Uterus (tissue), 4 donors: ENCODE data around the gene LMNA. TPM values are rescaled to one million over a fixed set of nuclear protein-coding genes. Genes with fewer than 3 reads are reported as not detected.
A peak's percentile ranks its signal among the peaks of the same experiment; 100 is the strongest.

Experiments
- DNase-seq, 2 donors: peaks; one replicate each; pipeline ENCODE4 v3.0.0-alpha.2; 2019 to 2020
- H3K27ac ChIP-seq, 2 donors: fragments of 200-600 bp; sonication (generic); 1 replicate in 1 of 2; 2 replicates in 1 of 2; pipeline ENCODE4 v1.5.1; 2016 to 2018
- H3K27me3 ChIP-seq, 2 donors: fragments of 200-600 bp; sonication (generic); one replicate each; pipeline ENCODE4 v1.5.1; 2018 to 2019; ENCODE audit warnings: control low read depth in 1 of 2
- H3K36me3 ChIP-seq, 2 donors: fragments of 200-600 bp; sonication (generic); one replicate each; pipeline ENCODE4 v1.5.1; 2019; ENCODE audit warnings: control low read depth in 1 of 2
- H3K4me1 ChIP-seq, 2 donors: fragments of 200-600 bp; sonication (generic); one replicate each; pipeline ENCODE4 v1.5.1; 2018 to 2019; ENCODE audit warnings: control low read depth in 1 of 2
- H3K4me3 ChIP-seq, 2 donors: fragments of 200-600 bp; sonication (generic); 1 replicate in 1 of 2; 2 replicates in 1 of 2; pipeline ENCODE4 v1.5.1; 2018 to 2019; ENCODE audit warnings: mild to moderate bottlenecking in 1 of 2
- H3K9me3 ChIP-seq, 2 donors: fragments of 200-600 bp; sonication (generic); one replicate each; pipeline ENCODE4 v1.5.1; 2019; ENCODE audit warnings: control low read depth in 1 of 2
- CTCF ChIP-seq, 4 experiments: fragments of 200-600 bp in 2 of 4; fragments of 450-650 bp in 2 of 4; sonication (generic) in 2 of 4; IDR thresholded peaks; one replicate each; pipeline ENCODE4 v1.5.1; 2016 to 2019; ENCODE audit warnings: antibody characterized with exemption in 4 of 4, mild to moderate bottlenecking in 2 of 4, moderate library complexity in 1 of 4
- POLR2A ChIP-seq, 2 donors: fragments of 450-650 bp; IDR thresholded peaks; one replicate each; pipeline ENCODE4 v1.6.1; 2016; ENCODE audit warnings: antibody characterized with exemption in 2 of 2, mild to moderate bottlenecking in 1 of 2, moderate library complexity in 1 of 2
- intact Hi-C: fragments of 100-400 bp; cut with DNase I; formaldehyde crosslinking; loops from one replicate; pipeline ENCODE4 v1.15.1; 2023; ENCODE audit warnings: low total_unique reads
- total RNA-seq, 4 donors: library from RNA; depleted of rRNA in 3 of 4; stranded (reverse); fragments of >200 nt in 3 of 4; gene quantifications; one replicate each; pipeline versions ENCODE4 v1.1.0 to v1.2.4, GENCODE V29; 2014 to 2023
- donor health status: DM: yes; HTN: yes; CAD: no.

Gene LMNA
- total RNA-seq, 4 donors from 2014 or later = 245 to 533 (median 373) TPM

GRCh38 chr1:156100205-156100995 lies 14.1 kb upstream of the LMNA start:
- intact Hi-C loops = no loop called here
- peak overlapping the region in 1 of 2 donors; percentile 30 for H3K27ac ChIP-seq
- H3K4me1 ChIP-seq = peaks cover 21 to 35% of the 10 kb centered on the region in 2 donors
- no peaks in the 10 kb centered on the region for H3K9me3 ChIP-seq
- no peaks in the 10 kb centered on the region for H3K36me3 ChIP-seq
- DNase-seq = no peak
- no peaks in the 10 kb centered on the region for H3K27me3 ChIP-seq
- H3K4me3 ChIP-seq = no peak overlapping the region
- no peak for TF ChIP-seq CTCF (IDR thresholded peaks at IDR 0.05)
- TF ChIP-seq POLR2A (IDR thresholded peaks at IDR 0.05) = no peak

- TF ChIP-seq CTCF (IDR thresholded peaks at IDR 0.05) = no peak
- no peaks in the 10 kb centered on the region for H3K27me3 ChIP-seq
- H3K9me3 ChIP-seq = no peaks in the 10 kb centered on the region
- H3K36me3 ChIP-seq = no peaks in the 10 kb centered on the region
- no peak for DNase-seq
- H3K4me3 ChIP-seq = no peak overlapping the region
- H3K4me1 ChIP-seq = peaks cover 24 to 39% of the 10 kb centered on the region in 2 donors
- H3K27ac ChIP-seq = peak overlapping the region; percentile 93 to 99
- intact Hi-C loops = no loop called here
Measured at GRCh38 chr1:156101880-156102279, 12.6 kb upstream of the LMNA start.

- Histone ChIP-seq H3K27ac (peak overlapping the region; percentile 93 to 99), H3K27me3 (no peaks in the 10 kb centered on the region), H3K36me3 (no peaks in the 10 kb centered on the region), H3K9me3 (no peaks in the 10 kb centered on the region), H3K4me1 (peaks cover 24 to 39% of the 10 kb centered on the region in 2 donors), H3K4me3 (no peak overlapping the region)
- DNase-seq = no peak
- intact Hi-C loops = no loop called here
- TF ChIP-seq CTCF (IDR thresholded peaks at IDR 0.05) = no peak
- no peak for TF ChIP-seq POLR2A (IDR thresholded peaks at IDR 0.05)
Measured at GRCh38 chr1:156102633-156103511, 11.6 kb upstream of the LMNA start.

- Histone ChIP-seq H3K27me3 (no peaks in the 10 kb centered on the region), H3K27ac (peak overlapping the region; percentile 93 to 99), H3K36me3 (no peaks in the 10 kb centered on the region), H3K4me1 (peaks cover 24 to 39% of the 10 kb centered on the region in 2 donors), H3K9me3 (no peaks in the 10 kb centered on the region), H3K4me3 (no peak overlapping the region)
- intact Hi-C loops = no loop called here
- peak; percentile 61 to 71 for DNase-seq
- no peak for TF ChIP-seq POLR2A (IDR thresholded peaks at IDR 0.05)
- TF ChIP-seq CTCF (IDR thresholded peaks at IDR 0.05) = no peak
Measured at GRCh38 chr1:156103521-156103947, 11.0 kb upstream of the LMNA start.
